ENCODE data around the gene MRPL44. TPM values are rescaled to one million over a fixed set of nuclear protein-coding genes. Genes with fewer than 3 reads are reported as not detected.

Gene MRPL44
- total RNA-seq, 1 donor from 2014 or later = 20.7 TPM

DNA sequence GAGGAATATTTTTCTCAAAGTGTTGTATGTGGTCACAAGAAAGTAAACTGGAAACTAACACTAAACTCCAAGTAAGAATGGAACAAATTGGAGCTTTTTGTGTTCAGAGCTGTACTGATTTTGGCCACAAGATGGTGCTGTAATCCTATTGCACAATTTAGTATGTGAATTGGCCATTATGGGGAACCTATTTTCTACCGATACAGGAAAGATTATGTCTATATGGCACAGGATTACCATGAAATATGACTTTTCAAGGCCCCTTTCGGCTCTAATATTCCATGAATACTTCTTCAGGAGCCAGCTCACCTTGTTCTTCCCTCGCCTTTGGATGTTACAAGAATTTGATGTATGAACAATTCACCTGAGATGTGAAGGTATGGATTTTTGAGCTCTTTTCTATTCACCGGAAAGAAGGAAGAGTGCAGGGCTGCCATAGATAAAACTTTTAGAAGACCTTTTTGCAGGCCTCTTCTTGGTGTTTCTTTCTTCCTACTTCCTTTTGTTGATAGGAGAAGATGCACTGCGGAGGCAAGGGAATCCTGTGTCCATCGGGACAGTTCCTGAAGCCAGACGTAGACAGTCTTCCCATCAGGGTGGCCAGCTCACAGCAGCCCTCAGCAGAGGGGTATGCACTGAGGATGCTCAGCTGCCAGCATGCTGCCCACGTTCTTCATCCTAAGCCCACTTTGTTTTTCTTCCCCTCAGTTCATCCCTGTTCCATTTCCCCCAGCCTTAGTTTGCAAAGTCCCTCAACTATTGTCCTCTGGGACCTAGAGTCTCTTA is 13.3 kb downstream of the MRPL44 start:
- Histone ChIP-seq H3K4me3 (no peak overlapping the region), H3K36me3 (peaks cover 26% of the 10 kb centered on the region), H3K9me3 (no peaks in the 10 kb centered on the region), H3K27ac (no peak overlapping the region), H3K27me3 (ENCODE audit: low read depth) (no peaks in the 10 kb centered on the region), H3K4me1 (no peaks in the 10 kb centered on the region)
- TF ChIP-seq, protein P1, sequence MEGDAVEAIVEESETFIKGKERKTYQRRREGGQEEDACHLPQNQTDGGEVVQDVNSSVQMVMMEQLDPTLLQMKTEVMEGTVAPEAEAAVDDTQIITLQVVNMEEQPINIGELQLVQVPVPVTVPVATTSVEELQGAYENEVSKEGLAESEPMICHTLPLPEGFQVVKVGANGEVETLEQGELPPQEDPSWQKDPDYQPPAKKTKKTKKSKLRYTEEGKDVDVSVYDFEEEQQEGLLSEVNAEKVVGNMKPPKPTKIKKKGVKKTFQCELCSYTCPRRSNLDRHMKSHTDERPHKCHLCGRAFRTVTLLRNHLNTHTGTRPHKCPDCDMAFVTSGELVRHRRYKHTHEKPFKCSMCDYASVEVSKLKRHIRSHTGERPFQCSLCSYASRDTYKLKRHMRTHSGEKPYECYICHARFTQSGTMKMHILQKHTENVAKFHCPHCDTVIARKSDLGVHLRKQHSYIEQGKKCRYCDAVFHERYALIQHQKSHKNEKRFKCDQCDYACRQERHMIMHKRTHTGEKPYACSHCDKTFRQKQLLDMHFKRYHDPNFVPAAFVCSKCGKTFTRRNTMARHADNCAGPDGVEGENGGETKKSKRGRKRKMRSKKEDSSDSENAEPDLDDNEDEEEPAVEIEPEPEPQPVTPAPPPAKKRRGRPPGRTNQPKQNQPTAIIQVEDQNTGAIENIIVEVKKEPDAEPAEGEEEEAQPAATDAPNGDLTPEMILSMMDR (IDR thresholded peaks at IDR 0.05) = peak; percentile 92
- intact Hi-C loops (cut with DNase I) = no loop called here
- DNase-seq (no peak), ATAC-seq (peak; percentile 68 to 76)

- intact Hi-C loops (cut with DNase I) = no loop called here
- no peak for ATAC-seq
Observed at GRCh38 chr2:223971731-223972130, 14.5 kb downstream of the MRPL44 start.

DNA sequence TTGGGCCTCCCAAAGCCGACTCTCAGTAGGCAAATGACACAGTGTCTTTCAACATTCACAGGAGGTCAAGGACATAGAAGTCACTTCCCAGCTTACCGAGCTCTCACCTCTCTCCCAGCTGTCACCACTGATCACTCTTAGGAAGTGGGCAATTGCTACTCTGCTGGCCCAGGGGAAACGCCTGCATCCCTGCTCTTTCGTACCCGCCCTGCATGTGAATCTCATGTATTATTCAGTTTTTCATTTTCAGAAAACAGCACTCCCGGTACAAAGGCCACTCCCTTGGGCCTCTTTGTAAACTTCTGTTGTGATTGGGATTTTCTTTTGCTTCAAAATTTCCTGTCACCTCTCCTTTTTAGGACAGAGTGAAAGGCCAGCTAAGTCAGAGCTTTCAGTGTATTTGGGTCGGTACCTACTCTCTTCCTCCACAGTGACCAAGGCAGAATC is 15.4 kb downstream of the MRPL44 start:
- TF ChIP-seq, protein P1 (IDR thresholded peaks at IDR 0.05) = no peak
- no peaks in the 10 kb centered on the region for H3K9me3 ChIP-seq
- peaks cover 8% of the 10 kb centered on the region for H3K36me3 ChIP-seq
- no peak overlapping the region for H3K27ac ChIP-seq
- no peak overlapping the region for H3K4me3 ChIP-seq
- DNase-seq = no peak
- intact Hi-C loops (cut with DNase I) = no loop called here
- no peaks in the 10 kb centered on the region for H3K27me3 ChIP-seq (ENCODE audit: low read depth)
- no peak for ATAC-seq
- H3K4me1 ChIP-seq = no peaks in the 10 kb centered on the region

More at GRCh38 chr2:223971731-223972130, 14.5 kb downstream of the MRPL44 start:
- no peak for DNase-seq
- Histone ChIP-seq H3K27ac (no peak overlapping the region), H3K4me3 (no peak overlapping the region), H3K4me1 (no peaks in the 10 kb centered on the region), H3K36me3 (peaks cover 17% of the 10 kb centered on the region), H3K27me3 (ENCODE audit: low read depth) (no peaks in the 10 kb centered on the region), H3K9me3 (no peaks in the 10 kb centered on the region)
- TF ChIP-seq, protein P1 (IDR thresholded peaks at IDR 0.05) = no peak

DNA sequence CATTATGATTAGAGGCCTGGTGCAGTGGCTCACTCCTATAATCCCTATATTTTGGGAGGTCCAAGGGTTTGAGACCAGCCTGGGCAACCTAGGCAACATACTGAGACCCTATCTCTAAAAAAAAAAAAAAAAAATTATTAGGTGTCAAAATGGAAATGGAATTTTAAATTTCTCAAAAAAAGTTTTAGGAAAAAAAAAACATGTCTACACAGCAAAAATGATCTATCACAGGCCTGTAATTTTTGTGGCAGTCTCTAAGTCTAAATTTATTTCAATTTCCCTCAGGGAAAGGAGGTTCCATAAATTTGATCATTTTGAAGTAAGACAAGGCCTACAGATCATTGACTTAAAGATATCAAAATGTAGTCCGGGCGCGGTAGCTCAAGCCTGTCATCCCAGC is 16.3 kb downstream of the MRPL44 start:
- intact Hi-C loops (cut with DNase I) = no loop called here
- no peaks in the 10 kb centered on the region for H3K9me3 ChIP-seq
- ATAC-seq (no peak), DNase-seq (no peak)
- H3K27me3 ChIP-seq (ENCODE audit: low read depth) = no peaks in the 10 kb centered on the region
- H3K36me3 ChIP-seq = no peaks in the 10 kb centered on the region
- no peak overlapping the region for H3K27ac ChIP-seq
- TF ChIP-seq, protein P1 (IDR thresholded peaks at IDR 0.05) = no peak
- no peak overlapping the region for H3K4me3 ChIP-seq
- no peaks in the 10 kb centered on the region for H3K4me1 ChIP-seq

- no peaks in the 10 kb centered on the region for H3K4me1 ChIP-seq
- TF ChIP-seq, protein P1 (IDR thresholded peaks at IDR 0.05) = no peak
- no peak overlapping the region for H3K27ac ChIP-seq
- H3K9me3 ChIP-seq = no peaks in the 10 kb centered on the region
- ATAC-seq (no peak), DNase-seq (no peak)
- no peak overlapping the region for H3K4me3 ChIP-seq
- intact Hi-C loops (cut with DNase I) = no loop called here
- H3K36me3 ChIP-seq = no peaks in the 10 kb centered on the region
- no peaks in the 10 kb centered on the region for H3K27me3 ChIP-seq (ENCODE audit: low read depth)
Observed at GRCh38 chr2:223976635-223977226, 19.5 kb downstream of the MRPL44 start.
